ENCODE results near the gene GPX7. TPM values are rescaled to one million over a fixed set of nuclear protein-coding genes. Genes with fewer than 3 reads are reported as not detected.

GPX7 gene
- total and polyA plus RNA-seq, 12 donors, result 4.2 to 81.5 (median 15.5) TPM

DNA sequence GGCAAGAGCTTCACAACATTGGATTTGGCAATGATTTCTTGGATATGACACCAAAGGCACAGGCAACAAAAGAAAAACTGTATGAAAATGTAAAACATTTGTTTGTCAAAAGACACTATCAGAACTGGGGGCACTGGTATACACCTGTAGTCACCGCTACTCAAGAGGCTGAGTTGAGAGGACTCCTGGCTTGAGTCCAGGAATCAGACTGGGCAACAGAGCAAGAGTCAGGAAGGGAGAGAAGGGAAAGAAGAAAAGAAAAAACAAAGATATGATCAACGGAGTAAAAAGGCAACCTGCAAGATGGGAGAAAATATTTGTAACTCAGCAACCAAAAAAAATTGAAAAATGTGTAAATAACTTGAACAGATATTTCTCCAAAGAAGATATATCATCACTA, 43.2 kb upstream of the GPX7 start:
- intact Hi-C loops (cut with DNase I), result no loop called here

GRCh38 chr1:52559875-52560274, 42.3 kb upstream of the GPX7 start:
- TF ChIP-seq POLR2A (IDR thresholded peaks at IDR 0.05), result no peak
- TF ChIP-seq, protein P1, sequence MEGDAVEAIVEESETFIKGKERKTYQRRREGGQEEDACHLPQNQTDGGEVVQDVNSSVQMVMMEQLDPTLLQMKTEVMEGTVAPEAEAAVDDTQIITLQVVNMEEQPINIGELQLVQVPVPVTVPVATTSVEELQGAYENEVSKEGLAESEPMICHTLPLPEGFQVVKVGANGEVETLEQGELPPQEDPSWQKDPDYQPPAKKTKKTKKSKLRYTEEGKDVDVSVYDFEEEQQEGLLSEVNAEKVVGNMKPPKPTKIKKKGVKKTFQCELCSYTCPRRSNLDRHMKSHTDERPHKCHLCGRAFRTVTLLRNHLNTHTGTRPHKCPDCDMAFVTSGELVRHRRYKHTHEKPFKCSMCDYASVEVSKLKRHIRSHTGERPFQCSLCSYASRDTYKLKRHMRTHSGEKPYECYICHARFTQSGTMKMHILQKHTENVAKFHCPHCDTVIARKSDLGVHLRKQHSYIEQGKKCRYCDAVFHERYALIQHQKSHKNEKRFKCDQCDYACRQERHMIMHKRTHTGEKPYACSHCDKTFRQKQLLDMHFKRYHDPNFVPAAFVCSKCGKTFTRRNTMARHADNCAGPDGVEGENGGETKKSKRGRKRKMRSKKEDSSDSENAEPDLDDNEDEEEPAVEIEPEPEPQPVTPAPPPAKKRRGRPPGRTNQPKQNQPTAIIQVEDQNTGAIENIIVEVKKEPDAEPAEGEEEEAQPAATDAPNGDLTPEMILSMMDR (IDR thresholded peaks at IDR 0.05), result no peak
- Histone ChIP-seq H3K4me1 (replicated peaks in 1 of 2) (peaks cover under 1 to 4% of the 10 kb centered on the region in 2 donors), H3K27ac (no peak overlapping the region), H3K9me3 (replicated peaks in 1 of 3) (no peaks in the 10 kb centered on the region), H3K36me3 (replicated peaks in 1 of 2) (no peaks in the 10 kb centered on the region), H3K4me3 (no peak overlapping the region), H3K27me3 (no peaks in the 10 kb centered on the region)
- WGBS, 4 donors, result 75 to 88% (median 82%) methylated on average over 2 of the region's 2 CpGs
- intact Hi-C loops (cut with DNase I), result no loop called here
- no peak for DNase-seq

More for the DNA sequence above, 43.2 kb upstream of the GPX7 start:
- DNase-seq, result no peak
- 71 to 83% (median 81%) methylated on average over 2 of the region's 2 CpGs for WGBS, 4 donors
- TF ChIP-seq POLR2A (IDR thresholded peaks at IDR 0.05), result no peak
- TF ChIP-seq, protein P1 (IDR thresholded peaks at IDR 0.05), result no peak
- no peaks in the 10 kb centered on the region for H3K36me3 ChIP-seq (replicated peaks in 1 of 2)
- H3K4me3 ChIP-seq, result no peak overlapping the region
- H3K27me3 ChIP-seq, result no peaks in the 10 kb centered on the region
- H3K4me1 ChIP-seq (replicated peaks in 1 of 2), result peaks cover 9 to 13% of the 10 kb centered on the region in 2 donors
- no peak overlapping the region for H3K27ac ChIP-seq
- H3K9me3 ChIP-seq (replicated peaks in 1 of 3), result no peaks in the 10 kb centered on the region

- intact Hi-C loops (cut with DNase I), result no loop called here
- 90 to 92% (median 90%) methylated on average over 3 of the region's 3 CpGs for WGBS, 4 donors
- H3K4me1 ChIP-seq (replicated peaks in 1 of 2), result no peaks in the 10 kb centered on the region
- no peaks in the 10 kb centered on the region for H3K36me3 ChIP-seq (replicated peaks in 1 of 2)
- H3K27me3 ChIP-seq, result no peaks in the 10 kb centered on the region
- no peaks in the 10 kb centered on the region for H3K9me3 ChIP-seq (replicated peaks in 1 of 3)
- no peak for DNase-seq
- no peak overlapping the region for H3K27ac ChIP-seq
- no peak overlapping the region for H3K4me3 ChIP-seq
- TF ChIP-seq POLR2A (IDR thresholded peaks at IDR 0.05), result no peak
- TF ChIP-seq, protein P1 (IDR thresholded peaks at IDR 0.05), result no peak
Measured at GRCh38 chr1:52562766-52563165, 39.4 kb upstream of the GPX7 start.

DNA sequence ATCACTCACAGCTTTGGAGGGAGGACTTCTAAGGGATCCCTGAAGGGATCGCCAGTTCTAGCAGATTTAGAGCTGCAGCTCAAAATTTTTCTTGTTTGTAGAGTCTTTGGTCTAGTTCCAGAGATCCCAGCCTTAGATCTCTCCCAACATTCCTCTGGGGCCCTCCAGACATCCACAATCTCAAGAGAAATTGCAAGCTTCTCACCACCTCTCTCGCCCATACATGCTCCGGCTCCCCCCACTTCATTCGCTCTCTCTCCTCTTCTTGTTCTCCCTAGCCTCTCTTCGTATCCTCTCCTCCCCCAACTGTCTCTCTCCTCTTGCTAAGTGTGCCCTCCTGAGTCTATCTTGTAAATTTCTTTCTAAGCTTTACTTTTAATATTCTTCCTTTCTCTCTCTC, 34.2 kb upstream of the GPX7 start:
- TF ChIP-seq, protein P1 (IDR thresholded peaks at IDR 0.05), result no peak
- TF ChIP-seq POLR2A (IDR thresholded peaks at IDR 0.05), result no peak
- Histone ChIP-seq H3K27me3 (no peaks in the 10 kb centered on the region), H3K4me1 (replicated peaks in 1 of 2) (no peaks in the 10 kb centered on the region), H3K27ac (no peak overlapping the region), H3K9me3 (replicated peaks in 1 of 3) (no peaks in the 10 kb centered on the region), H3K4me3 (no peak overlapping the region), H3K36me3 (replicated peaks in 1 of 2) (no peaks in the 10 kb centered on the region)
- WGBS, 4 donors, result 53 to 67% (median 55%) methylated on average over 5 of the region's 5 CpGs
- intact Hi-C loops (cut with DNase I), result no loop called here
- no peak for DNase-seq
